ENCODE measurements around the gene RELT.

DNA sequence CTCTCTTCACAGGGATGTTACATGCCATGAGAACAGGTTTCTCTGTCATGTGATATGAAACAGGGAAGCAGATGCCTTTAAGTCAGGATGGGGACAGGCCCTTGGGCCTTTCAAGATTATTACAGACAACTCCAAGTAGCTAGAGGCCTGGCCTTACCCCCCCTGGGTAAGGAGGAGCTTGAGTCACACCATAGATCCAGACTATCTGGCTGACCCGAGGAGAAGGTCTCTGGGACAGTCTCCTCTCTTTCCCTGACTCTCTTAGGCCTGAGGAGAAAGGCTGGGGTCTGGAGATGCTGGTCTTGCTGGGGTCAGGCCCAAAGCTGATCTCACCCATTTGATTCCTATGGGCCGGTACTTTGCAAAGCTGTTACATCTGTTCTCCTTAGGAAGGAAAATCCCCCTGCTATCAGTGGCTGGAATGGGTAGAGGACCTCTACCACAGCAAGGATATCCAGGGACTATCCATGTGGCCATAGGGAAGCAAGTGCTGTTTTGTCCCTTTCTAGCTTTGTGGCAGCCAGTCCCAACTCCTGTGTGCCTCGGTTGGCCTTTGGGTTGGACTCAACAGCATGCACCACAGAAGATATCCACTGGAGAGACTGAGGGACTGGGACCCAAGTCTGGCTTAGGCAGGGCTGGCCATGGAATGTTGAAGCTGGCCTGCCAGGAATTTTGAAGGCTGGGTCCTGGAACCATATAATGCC is 25.2 kb downstream of the RELT start:
- TF ChIP-seq EZH2phosphoT487 (IDR thresholded peaks at IDR 0.05; ENCODE audit: borderline replicate concordance, low read length) (no peak), EZH2 (IDR thresholded peaks at IDR 0.05; ENCODE audit: low read length, unreplicated experiment) (no peak)

Measured in PC-3 (cell line).